IMR-90 (cell line): ENCODE measurements around the gene LRFN5. TPM values are rescaled to one million over a fixed set of nuclear protein-coding genes. Genes with fewer than 3 reads are reported as not detected.

Source experiments
- ATAC-seq: fragments of 200-7000 bp; cut with Tn5 transposase; 2 replicates; pipeline ENCODE4 v1.9.1; 2020; ENCODE audit warnings: low read depth, mild to moderate bottlenecking, moderate library complexity
- BruUV-seq: library from RNA; stranded (reverse); fragments of 400-500 nt; replicated peaks from 2 replicates; lab custom pipeline; 2021; lab: Mats Ljungman, UMichigan
- CTCF ChIA-PET: fragments of 300-600 bp; formaldehyde crosslinking; extraction: SDS; loops from one replicate; lab custom pipeline; 2021; ENCODE audit warnings: antibody characterized with exemption; lab: Yijun Ruan, JAX
- POLR2A ChIA-PET: fragments of 300-600 bp; sonication (Branson Sonifier 250); formaldehyde crosslinking; loops from one replicate; lab custom pipeline; 2022; ENCODE audit warnings: antibody characterized with exemption; ENCODE audit not compliant: unreplicated experiment; lab: Charles Lee
- DNase-seq: peaks from one replicate; pipeline ENCODE4 v3.0.0; 2013
- H2AFZ ChIP-seq: replicated peaks from 2 replicates; pipeline ENCODE3; 2013; ENCODE audit warnings: low read length, mild to moderate bottlenecking; ENCODE audit not compliant: poor library complexity
- H2AK5ac ChIP-seq: 2 replicates; pipeline ENCODE4 v1.6.1; 2013; ENCODE audit warnings: low read depth, low read length, inconsistent platforms
- H2AK9ac ChIP-seq: replicated peaks from 2 replicates; pipeline ENCODE3; 2013; ENCODE audit warnings: mild to moderate bottlenecking, low read depth, low read length, moderate library complexity; ENCODE audit not compliant: poor library complexity
- H2BK120ac ChIP-seq: 2 replicates; pipeline ENCODE4 v1.6.1; 2013; ENCODE audit warnings: low read depth, low read length, inconsistent platforms
- H2BK15ac ChIP-seq: 3 replicates; pipeline ENCODE4 v1.6.1; 2013; ENCODE audit warnings: low read depth, low read length, inconsistent platforms
- H2BK20ac ChIP-seq: 2 replicates; pipeline ENCODE4 v1.6.1; 2013; ENCODE audit warnings: low read depth, mild to moderate bottlenecking, inconsistent platforms, low read length, moderate library complexity
- H2BK5ac ChIP-seq: 2 replicates; pipeline ENCODE4 v1.6.1; 2013; ENCODE audit warnings: mild to moderate bottlenecking, low read depth, low read length, inconsistent platforms; ENCODE audit not compliant: poor library complexity, severe bottlenecking
- H3K14ac ChIP-seq: replicated peaks from 2 replicates; pipeline ENCODE4 v1.6.1; 2013; ENCODE audit warnings: low read depth, low read length, inconsistent platforms
- H3K18ac ChIP-seq: 2 replicates; pipeline ENCODE4 v1.6.1; 2013; ENCODE audit warnings: low read depth, low read length, control low read depth
- H3K23ac ChIP-seq: 2 replicates; pipeline ENCODE4 v1.6.1; 2013; ENCODE audit warnings: low read depth, low read length, inconsistent platforms
- H3K27ac ChIP-seq: 2 replicates; pipeline ENCODE4 v1.5.1; 2013; ENCODE audit warnings: mild to moderate bottlenecking, control low read depth, low read length; ENCODE audit not compliant: insufficient read depth
- H3K27me3 ChIP-seq: 2 replicates; pipeline ENCODE4 v1.6.1; 2013; ENCODE audit warnings: low read length; ENCODE audit not compliant: control insufficient read depth, insufficient read depth
- H3K36me3 ChIP-seq: 2 replicates; pipeline ENCODE4 v1.6.1; 2013; ENCODE audit warnings: low read length, mixed read lengths; ENCODE audit not compliant: control insufficient read depth, insufficient read depth
- H3K4ac ChIP-seq: 2 replicates; pipeline ENCODE4 v1.6.1; 2013; ENCODE audit warnings: low read depth, low read length, inconsistent platforms
- H3K4me1 ChIP-seq: 2 replicates; pipeline ENCODE4 v1.6.1; 2013; ENCODE audit warnings: low read length, mixed read lengths; ENCODE audit not compliant: control insufficient read depth, insufficient read depth
- H3K4me2 ChIP-seq: 2 replicates; pipeline ENCODE4 v1.6.1; 2013; ENCODE audit warnings: low read depth, mild to moderate bottlenecking, control low read depth, low read length, moderate library complexity
- H3K4me3 ChIP-seq: 2 replicates; pipeline ENCODE4 v1.5.1; 2013; ENCODE audit warnings: low read depth, mild to moderate bottlenecking, control low read depth, low read length, moderate library complexity; ENCODE audit not compliant: insufficient read depth
- H3K56ac ChIP-seq: 2 replicates; pipeline ENCODE4 v1.6.1; 2013; ENCODE audit warnings: low read length, inconsistent platforms; ENCODE audit not compliant: insufficient read depth; ENCODE audit errors: extremely low read depth
- H3K79me1 ChIP-seq, 2 experiments: 2 replicates each; pipeline ENCODE4 v1.6.1; 2013; ENCODE audit warnings: low read length in 2 of 2, inconsistent platforms in 1 of 2, low read depth in 1 of 2
- H3K9ac ChIP-seq: 2 replicates; pipeline ENCODE4 v1.6.1; 2013; ENCODE audit warnings: low read depth, low read length, control low read depth
- H3K9me1 ChIP-seq: 2 replicates; pipeline ENCODE4 v1.6.1; 2013; ENCODE audit warnings: low read length, inconsistent platforms; ENCODE audit not compliant: insufficient read depth
- H3K9me3 ChIP-seq: 2 replicates; pipeline ENCODE4 v1.6.1; 2013; ENCODE audit warnings: low read length; ENCODE audit not compliant: control insufficient read depth, insufficient read depth
- H4K20me1 ChIP-seq: 2 replicates; pipeline ENCODE4 v1.6.1; 2013; ENCODE audit warnings: low read length, inconsistent platforms; ENCODE audit not compliant: insufficient read depth
- H4K5ac ChIP-seq: 2 replicates; pipeline ENCODE4 v1.6.1; 2013; ENCODE audit warnings: mild to moderate bottlenecking, low read depth, low read length, control low read depth
- H4K8ac ChIP-seq, 2 experiments: 2 replicates each; pipeline ENCODE4 v1.6.1; 2013; ENCODE audit warnings: low read depth in 2 of 2, low read length in 2 of 2, control low read depth in 1 of 2, inconsistent platforms in 1 of 2
- H4K91ac ChIP-seq: 2 replicates; pipeline ENCODE4 v1.6.1; 2013; ENCODE audit warnings: low read depth, low read length, inconsistent platforms; ENCODE audit not compliant: insufficient read depth
- BHLHE40 ChIP-seq: fragments of 150-350 bp; IDR thresholded peaks from 2 replicates; pipeline ENCODE4 v1.6.1; 2016; ENCODE audit warnings: mild to moderate bottlenecking, low read depth, low read length
- CEBPB ChIP-seq: IDR thresholded peaks from 2 replicates; pipeline ENCODE4 v1.6.1; 2012; ENCODE audit warnings: low read depth, low read length, improper control_type of control experiment
- CHD1 ChIP-seq: IDR thresholded peaks from 2 replicates; pipeline ENCODE4 v1.6.1; 2012; ENCODE audit warnings: low read depth, low read length, improper control_type of control experiment
- ELK1 ChIP-seq: fragments of 150-350 bp; IDR thresholded peaks from 2 replicates; pipeline ENCODE4 v1.6.1; 2016; ENCODE audit warnings: low read depth, mild to moderate bottlenecking, low read length, moderate library complexity, borderline replicate concordance
- FOS ChIP-seq: fragments of 150-350 bp; IDR thresholded peaks from 2 replicates; pipeline ENCODE4 v1.6.1; 2016; ENCODE audit warnings: low read depth, low read length
- MAFK ChIP-seq: IDR thresholded peaks from 2 replicates; pipeline ENCODE4 v1.6.1; 2012; ENCODE audit warnings: low read depth, low read length, improper control_type of control experiment
- MAZ ChIP-seq: IDR thresholded peaks from 2 replicates; pipeline ENCODE4 v1.6.1; 2012; ENCODE audit warnings: low read depth, mild to moderate bottlenecking, low read length, improper control_type of control experiment, moderate library complexity, borderline replicate concordance
- MXI1 ChIP-seq: IDR thresholded peaks from 2 replicates; pipeline ENCODE4 v1.6.1; 2012; ENCODE audit warnings: low read depth, mild to moderate bottlenecking, low read length, moderate library complexity, borderline replicate concordance
- NFE2L2 ChIP-seq: fragments of 150-350 bp; IDR thresholded peaks from 2 replicates; pipeline ENCODE4 v1.6.1; 2016; ENCODE audit warnings: low read depth, mild to moderate bottlenecking, low read length
- POLR2A ChIP-seq: IDR thresholded peaks from 2 replicates; pipeline ENCODE4 v1.6.1; 2012; ENCODE audit warnings: mild to moderate bottlenecking, low read depth, low read length
- RAD21 ChIP-seq: IDR thresholded peaks from 2 replicates; pipeline ENCODE4 v1.6.1; 2012; ENCODE audit warnings: low read length, improper control_type of control experiment
- RCOR1 ChIP-seq: IDR thresholded peaks from 2 replicates; pipeline ENCODE4 v1.6.1; 2012; ENCODE audit warnings: mild to moderate bottlenecking, low read length, improper control_type of control experiment; ENCODE audit not compliant: insufficient replicate concordance
- RFX5 ChIP-seq: IDR thresholded peaks from 2 replicates; pipeline ENCODE4 v1.8.0; 2012; ENCODE audit warnings: low read depth, mild to moderate bottlenecking, low read length, moderate library complexity
- SMC3 ChIP-seq: fragments of 150-350 bp; IDR thresholded peaks from 2 replicates; pipeline ENCODE4 v1.6.1; 2016; ENCODE audit warnings: low read depth, mild to moderate bottlenecking, antibody characterized with exemption, low read length, moderate library complexity
- USF2 ChIP-seq: fragments of 150-350 bp; IDR thresholded peaks from 2 replicates; pipeline ENCODE4 v1.6.1; 2017; ENCODE audit warnings: mild to moderate bottlenecking, antibody characterized with exemption, low read length, low read depth
- WGBS, 2 experiments: methylation state at CpG; one replicate each; pipeline versions ENCODE4 v1.1.5 to v1.1.7; 2013; ENCODE audit warnings: missing lambda C conversion rate in 2 of 2; ENCODE audit not compliant: insufficient read length in 1 of 2; ENCODE audit errors: extremely low coverage in 2 of 2; 5-methylcytosine and 5-hydroxymethylcytosine counted together
- dilution Hi-C: fragments of 300-500 bp; cut with HindIII; formaldehyde crosslinking; loops from one replicate; pipeline ENCODE4 v1.14.3; 2018; ENCODE audit warnings: low sequenced_read_pairs; ENCODE audit not compliant: unreplicated experiment
- in situ Hi-C: fragments of 300-500 bp; cut with MboI; formaldehyde crosslinking; loops from 3 replicates; pipeline ENCODE4 v1.14.3; 2019; ENCODE audit warnings: low sequenced_read_pairs, inconsistent platforms, mixed read lengths
- intact Hi-C: fragments of 100-400 bp; cut with micrococcal nuclease; formaldehyde crosslinking; loops from 2 replicates; pipeline ENCODE4 v1.10.0; 2022
- polyA plus RNA-seq, 3 experiments: library from polyadenylated mRNA; depleted of rRNA; stranded (reverse); fragments of >200 nt; gene quantifications; 2 replicates each; pipeline ENCODE4 v1.2.3, GENCODE V29; 2012; ENCODE audit warnings: low replicate concordance in 1 of 3
- total RNA-seq: library from RNA; depleted of rRNA; stranded (reverse); fragments of >200 nt; gene quantifications from 2 replicates; pipeline ENCODE4 v1.2.3, GENCODE V29; 2012
- TF ChIP-seq, protein P1 (sequence below): conservative IDR thresholded peaks from 2 replicates; pipeline ENCODE4 v1.5.1; 2012; ENCODE audit warnings: mild to moderate bottlenecking, low read depth, low read length, improper control_type of control experiment

Gene LRFN5
- total and polyA plus RNA-seq, 2 of the 4 experiments (the other 2 are of a cell fraction) = 1.8 to 3.6 TPM

DNA sequence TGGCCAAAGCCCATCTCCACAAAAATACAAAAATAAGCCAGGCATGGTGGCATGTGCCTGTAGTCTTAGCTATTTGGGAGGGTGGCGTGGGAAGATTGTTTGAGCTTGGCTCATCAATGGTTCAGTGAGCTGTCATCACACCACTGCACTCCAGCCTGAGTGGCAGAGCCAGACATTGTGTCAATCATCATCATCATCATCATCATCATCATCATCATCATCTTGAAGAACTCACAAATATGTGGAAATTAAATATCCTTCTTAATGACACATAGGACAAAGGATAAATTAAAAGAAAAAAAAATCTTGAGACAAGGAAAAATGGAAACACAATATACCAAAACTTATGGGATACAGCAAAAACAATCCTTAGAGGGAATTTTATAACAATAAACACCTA is 132.5 kb downstream of the LRFN5 start:
- CTCF ChIA-PET = no interaction called here
- Histone ChIP-seq H3K56ac (no peak overlapping the region), H4K91ac (no peak overlapping the region), H3K4me2 (no peak overlapping the region), H2BK20ac (no peak overlapping the region), H2AK9ac (no peak overlapping the region), H3K9ac (no peak overlapping the region), H4K8ac (no peak overlapping the region), H3K4me3 (no peak overlapping the region), H3K4ac (no peak overlapping the region), H3K4me1 (no peaks in the 10 kb centered on the region), H2BK120ac (no peak overlapping the region), H3K9me3 (no peaks in the 10 kb centered on the region), H3K79me1 (no peaks in the 10 kb centered on the region), H2AFZ (no peak overlapping the region), H2AK5ac (no peak overlapping the region), H3K9me1 (no peaks in the 10 kb centered on the region), H2BK15ac (no peak overlapping the region), H3K23ac (no peak overlapping the region), H2BK5ac (no peak overlapping the region), H3K36me3 (no peaks in the 10 kb centered on the region), H3K27ac (no peak overlapping the region), H4K20me1 (no peaks in the 10 kb centered on the region), H3K14ac (no peak overlapping the region), H4K5ac (no peak overlapping the region), H3K18ac (no peak overlapping the region), H3K27me3 (no peaks in the 10 kb centered on the region)
- no peak for TF ChIP-seq RAD21
- no peak for TF ChIP-seq MAZ
- no peak for TF ChIP-seq FOS
- TF ChIP-seq USF2 = no peak
- TF ChIP-seq POLR2A = no peak
- TF ChIP-seq, protein P1, sequence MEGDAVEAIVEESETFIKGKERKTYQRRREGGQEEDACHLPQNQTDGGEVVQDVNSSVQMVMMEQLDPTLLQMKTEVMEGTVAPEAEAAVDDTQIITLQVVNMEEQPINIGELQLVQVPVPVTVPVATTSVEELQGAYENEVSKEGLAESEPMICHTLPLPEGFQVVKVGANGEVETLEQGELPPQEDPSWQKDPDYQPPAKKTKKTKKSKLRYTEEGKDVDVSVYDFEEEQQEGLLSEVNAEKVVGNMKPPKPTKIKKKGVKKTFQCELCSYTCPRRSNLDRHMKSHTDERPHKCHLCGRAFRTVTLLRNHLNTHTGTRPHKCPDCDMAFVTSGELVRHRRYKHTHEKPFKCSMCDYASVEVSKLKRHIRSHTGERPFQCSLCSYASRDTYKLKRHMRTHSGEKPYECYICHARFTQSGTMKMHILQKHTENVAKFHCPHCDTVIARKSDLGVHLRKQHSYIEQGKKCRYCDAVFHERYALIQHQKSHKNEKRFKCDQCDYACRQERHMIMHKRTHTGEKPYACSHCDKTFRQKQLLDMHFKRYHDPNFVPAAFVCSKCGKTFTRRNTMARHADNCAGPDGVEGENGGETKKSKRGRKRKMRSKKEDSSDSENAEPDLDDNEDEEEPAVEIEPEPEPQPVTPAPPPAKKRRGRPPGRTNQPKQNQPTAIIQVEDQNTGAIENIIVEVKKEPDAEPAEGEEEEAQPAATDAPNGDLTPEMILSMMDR = no peak
- no peak for TF ChIP-seq RFX5
- no peak for TF ChIP-seq MAFK
- TF ChIP-seq RCOR1 = no peak
- no peak for TF ChIP-seq CHD1
- TF ChIP-seq BHLHE40 = no peak
- TF ChIP-seq ELK1 = no peak
- TF ChIP-seq NFE2L2 = no peak
- no peak for TF ChIP-seq CEBPB
- no peak for TF ChIP-seq SMC3
- TF ChIP-seq MXI1 = no peak
- no peak for ATAC-seq
- POLR2A ChIA-PET = no interaction called here
- WGBS, 2 experiments = no CpG with 5 or more reads among the region's 1 CpG
- intact Hi-C loops (no loop called here), in situ Hi-C loops (no loop called here), dilution Hi-C loops (no loop called here)
- no TSS peak for BruUV-seq
- no peak for DNase-seq
